ENCODE measurements around the gene FITM1. TPM values are rescaled to one million over a fixed set of nuclear protein-coding genes. Genes with fewer than 3 reads are reported as not detected.

FITM1 gene
- total RNA-seq, 2 experiments from 2014 or later = 1.5 to 1.7 TPM

GRCh38 chr14:24085215-24085614, 45.2 kb upstream of the FITM1 start:
- DNase-seq (no peak), ATAC-seq (ENCODE audit: poor library complexity) (no peak)
- Histone ChIP-seq H3K36me3 (ENCODE audit: insufficient read depth, low read length) (no peaks in the 10 kb centered on the region), H3K4me3 (ENCODE audit: low read length) (no peak overlapping the region), H3K4me1 (ENCODE audit: insufficient read depth, low read length) (peaks cover 18% of the 10 kb centered on the region), H3K9me3 (ENCODE audit: control insufficient read depth in 1 of 2, insufficient read depth in 1 of 2, low read length in 2 of 2) (no peaks in the 10 kb centered on the region), H3K27ac (ENCODE audit: low read depth in 1 of 2, low read length in 2 of 2) (no peak overlapping the region), H3K27me3 (ENCODE audit: control insufficient read depth in 1 of 2, insufficient read depth in 2 of 2, low read length in 2 of 2) (no peaks in the 10 kb centered on the region)
- CTCF ChIA-PET = no interaction called here
- Mint-ChIP-seq H3K27ac (no peak overlapping the region), H3K36me3 (ENCODE audit: low read depth) (no peaks in the 10 kb centered on the region), H3K27me3 (no peaks in the 10 kb centered on the region), H3K4me3 (peak overlapping the region; percentile 0), H3K9me3 (no peaks in the 10 kb centered on the region), H3K4me1 (ENCODE audit: low read depth) (peaks cover 17% of the 10 kb centered on the region)
- intact Hi-C loops (cut with DNase I, micrococcal nuclease) = no loop called here
- POLR2A ChIA-PET = interaction anchor here (1.1 kb wide), 1 partner anchor 29 kb away, joined by 3 read pairs; the partner anchor contains the start of gene DCAF11
- TF ChIP-seq CTCF (IDR thresholded peaks at IDR 0.05) = no peak

DNA sequence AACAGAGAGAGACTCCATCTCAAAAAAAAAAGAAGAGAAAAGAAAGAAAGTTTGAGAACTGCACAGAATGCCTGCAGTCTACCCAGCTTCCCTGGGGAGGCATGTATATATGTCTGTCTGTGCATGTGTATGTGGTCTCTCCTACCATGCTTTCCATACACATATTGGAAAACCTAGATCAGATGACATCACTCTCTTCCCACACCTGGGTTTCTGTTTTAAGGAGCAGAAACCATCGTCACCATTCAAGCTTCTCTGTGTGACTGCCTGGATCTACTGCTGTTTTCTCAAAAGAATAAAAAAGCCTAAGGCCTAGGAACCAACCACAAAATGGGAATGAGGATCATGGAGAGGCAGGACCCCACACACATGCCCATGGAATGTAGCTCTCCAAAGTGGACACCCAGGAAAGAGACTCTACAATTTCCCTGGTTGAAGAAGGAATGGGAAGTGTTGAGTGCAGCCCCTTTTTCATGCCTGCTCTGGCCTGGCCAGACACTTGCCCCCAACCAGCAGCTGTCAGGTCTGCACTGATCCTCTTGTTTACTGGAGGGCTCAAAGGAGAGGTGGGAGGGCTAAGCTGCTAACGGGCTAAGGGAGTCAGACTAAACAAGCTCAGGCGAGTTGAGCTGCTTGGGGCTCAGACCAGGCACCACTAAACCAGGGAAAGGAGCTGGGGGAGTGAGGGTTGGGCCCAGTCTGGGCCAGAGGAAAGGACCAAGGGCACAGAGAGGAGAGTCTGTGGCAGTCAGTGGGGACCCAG, 44.1 kb upstream of the FITM1 start:
- H3K9me3 ChIP-seq (ENCODE audit: control insufficient read depth in 1 of 2, insufficient read depth in 1 of 2, low read length in 2 of 2) = no peaks in the 10 kb centered on the region
- H3K27ac Mint-ChIP-seq = no peak overlapping the region
- intact Hi-C loops (cut with DNase I, micrococcal nuclease) = no loop called here

DNA sequence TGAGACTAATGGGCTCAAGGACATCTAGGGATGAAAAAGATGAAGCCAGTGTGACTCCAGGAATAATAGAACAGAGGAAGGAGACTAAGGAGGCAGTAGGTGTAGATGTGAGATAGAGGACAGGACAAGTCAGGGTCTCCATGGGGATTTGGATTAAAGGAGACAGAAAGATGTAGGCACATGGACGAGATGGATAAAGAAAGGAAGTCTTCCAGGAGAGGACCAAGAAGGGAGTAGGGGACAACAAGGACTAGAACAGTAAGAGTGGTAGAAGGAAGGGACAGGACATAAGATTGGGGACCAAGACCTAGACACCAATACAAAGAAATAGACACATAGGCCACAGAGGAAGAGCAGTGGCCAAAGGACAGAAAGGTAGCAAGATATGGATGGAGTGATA, 43.5 kb upstream of the FITM1 start:
- Histone ChIP-seq H3K27ac (ENCODE audit: low read depth in 1 of 2, low read length in 2 of 2) (no peak overlapping the region), H3K36me3 (ENCODE audit: insufficient read depth, low read length) (no peaks in the 10 kb centered on the region), H3K27me3 (ENCODE audit: control insufficient read depth in 1 of 2, insufficient read depth in 2 of 2, low read length in 2 of 2) (no peaks in the 10 kb centered on the region), H3K4me1 (ENCODE audit: insufficient read depth, low read length) (peaks cover 8% of the 10 kb centered on the region), H3K9me3 (ENCODE audit: control insufficient read depth in 1 of 2, insufficient read depth in 1 of 2, low read length in 2 of 2) (no peaks in the 10 kb centered on the region), H3K4me3 (ENCODE audit: low read length) (no peak overlapping the region)
- H3K27ac Mint-ChIP-seq = no peak overlapping the region
- H3K4me3 Mint-ChIP-seq = no peak overlapping the region
- H3K4me1 Mint-ChIP-seq (ENCODE audit: low read depth) = peaks cover 10% of the 10 kb centered on the region
- ATAC-seq (ENCODE audit: poor library complexity) (no peak), DNase-seq (no peak)
- TF ChIP-seq CTCF (IDR thresholded peaks at IDR 0.05) = no peak
- intact Hi-C loops (cut with DNase I, micrococcal nuclease) = no loop called here
- no peaks in the 10 kb centered on the region for H3K36me3 Mint-ChIP-seq (ENCODE audit: low read depth)
- H3K27me3 Mint-ChIP-seq = no peaks in the 10 kb centered on the region
- no peaks in the 10 kb centered on the region for H3K9me3 Mint-ChIP-seq
- ChIA-PET CTCF (no interaction called here), POLR2A (interaction anchor here (0.8 kb wide), 1 partner anchor 9 kb away, joined by 3 read pairs; no protein-coding TSS in a partner anchor)

More for the DNA sequence above, 44.1 kb upstream of the FITM1 start:
- no peak for TF ChIP-seq CTCF (IDR thresholded peaks at IDR 0.05)
- Histone ChIP-seq H3K4me1 (ENCODE audit: insufficient read depth, low read length) (peaks cover 14% of the 10 kb centered on the region), H3K27me3 (ENCODE audit: control insufficient read depth in 1 of 2, insufficient read depth in 2 of 2, low read length in 2 of 2) (no peaks in the 10 kb centered on the region), H3K27ac (ENCODE audit: low read depth in 1 of 2, low read length in 2 of 2) (no peak overlapping the region), H3K36me3 (ENCODE audit: insufficient read depth, low read length) (no peaks in the 10 kb centered on the region), H3K4me3 (ENCODE audit: low read length) (no peak overlapping the region)
- Mint-ChIP-seq H3K4me1 (ENCODE audit: low read depth) (peaks cover 14% of the 10 kb centered on the region), H3K4me3 (no peak overlapping the region), H3K9me3 (no peaks in the 10 kb centered on the region), H3K36me3 (ENCODE audit: low read depth) (no peaks in the 10 kb centered on the region), H3K27me3 (no peaks in the 10 kb centered on the region)
- POLR2A ChIA-PET = interaction anchor here (0.8 kb wide), 1 partner anchor 8 kb away, joined by 3 read pairs; no protein-coding TSS in a partner anchor
- CTCF ChIA-PET = no interaction called here
- ATAC-seq (ENCODE audit: poor library complexity) (no peak), DNase-seq (no peak)
